OCI-LY7 (cell line): ENCODE data around the gene SNTN.
"Not testable (repeated sequence)": the region's sequence is repeated elsewhere in the genome, so short reads cannot be mapped to it uniquely, and the experiment has no call there.

ENCODE experiments used
- EZH2phosphoT487 ChIP-seq: fragments of 200-600 bp; sonication (generic); IDR thresholded peaks from 2 replicates; pipeline ENCODE4 v1.6.1; 2018; ENCODE audit warnings: low read depth, borderline replicate concordance, mild to moderate bottlenecking, mixed run types, antibody characterized with exemption, low read length, moderate library complexity, mixed read lengths
- TF ChIP-seq, protein P1 (sequence below): fragments of 200-600 bp; sonication (generic); conservative IDR thresholded peaks from 2 replicates; pipeline ENCODE4 v1.5.1; 2014; ENCODE audit warnings: mild to moderate bottlenecking, antibody characterized with exemption, low read length, moderate library complexity, mixed read lengths

GRCh38 chr3:63644928-63645781 is 7.3 kb upstream of the SNTN start:
- TF ChIP-seq, protein P1, sequence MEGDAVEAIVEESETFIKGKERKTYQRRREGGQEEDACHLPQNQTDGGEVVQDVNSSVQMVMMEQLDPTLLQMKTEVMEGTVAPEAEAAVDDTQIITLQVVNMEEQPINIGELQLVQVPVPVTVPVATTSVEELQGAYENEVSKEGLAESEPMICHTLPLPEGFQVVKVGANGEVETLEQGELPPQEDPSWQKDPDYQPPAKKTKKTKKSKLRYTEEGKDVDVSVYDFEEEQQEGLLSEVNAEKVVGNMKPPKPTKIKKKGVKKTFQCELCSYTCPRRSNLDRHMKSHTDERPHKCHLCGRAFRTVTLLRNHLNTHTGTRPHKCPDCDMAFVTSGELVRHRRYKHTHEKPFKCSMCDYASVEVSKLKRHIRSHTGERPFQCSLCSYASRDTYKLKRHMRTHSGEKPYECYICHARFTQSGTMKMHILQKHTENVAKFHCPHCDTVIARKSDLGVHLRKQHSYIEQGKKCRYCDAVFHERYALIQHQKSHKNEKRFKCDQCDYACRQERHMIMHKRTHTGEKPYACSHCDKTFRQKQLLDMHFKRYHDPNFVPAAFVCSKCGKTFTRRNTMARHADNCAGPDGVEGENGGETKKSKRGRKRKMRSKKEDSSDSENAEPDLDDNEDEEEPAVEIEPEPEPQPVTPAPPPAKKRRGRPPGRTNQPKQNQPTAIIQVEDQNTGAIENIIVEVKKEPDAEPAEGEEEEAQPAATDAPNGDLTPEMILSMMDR = not testable (repeated sequence)
- not testable (repeated sequence) for TF ChIP-seq EZH2phosphoT487
